Cardiac fibroblast (primary cell): Measurements from ENCODE around the gene RNF40.
A peak's percentile ranks its signal among the peaks of the same experiment; 100 is the strongest.

Experiments
- DNase-seq, 2 donors: peaks; one replicate each; pipeline versions ENCODE4 v3.0.0 to v3.0.0-alpha.2; 2010; ENCODE audit warnings: low read depth in 2 of 2
- H3K4me3 ChIP-seq, 2 donors: replicated peaks in 1 of 2; 1 replicate in 1 of 2; 2 replicates in 1 of 2; pipeline ENCODE4 v1.5.1; 2011; ENCODE audit warnings: low read depth in 2 of 2, low read length in 2 of 2, mild to moderate bottlenecking in 2 of 2, moderate library complexity in 1 of 2
- TF ChIP-seq, protein P1 (sequence below): IDR thresholded peaks from one replicate; pipeline ENCODE4 v1.5.1; 2011; ENCODE audit warnings: low read depth, mild to moderate bottlenecking, low read length, inconsistent platforms

The RNF40 gene

GRCh38 chr16:30761928-30762902 lies at the start of gene RNF40, which contains the start of gene CFAP119:
TSS of gene RNF40 (plus strand) at chr16:30762322. CDS start at chr16:30762546, 224 bp downstream.
TSS of gene CFAP119 (minus strand) at chr16:30762062. CDS start at chr16:30761748, 314 bp downstream.
- TF ChIP-seq, protein P1, sequence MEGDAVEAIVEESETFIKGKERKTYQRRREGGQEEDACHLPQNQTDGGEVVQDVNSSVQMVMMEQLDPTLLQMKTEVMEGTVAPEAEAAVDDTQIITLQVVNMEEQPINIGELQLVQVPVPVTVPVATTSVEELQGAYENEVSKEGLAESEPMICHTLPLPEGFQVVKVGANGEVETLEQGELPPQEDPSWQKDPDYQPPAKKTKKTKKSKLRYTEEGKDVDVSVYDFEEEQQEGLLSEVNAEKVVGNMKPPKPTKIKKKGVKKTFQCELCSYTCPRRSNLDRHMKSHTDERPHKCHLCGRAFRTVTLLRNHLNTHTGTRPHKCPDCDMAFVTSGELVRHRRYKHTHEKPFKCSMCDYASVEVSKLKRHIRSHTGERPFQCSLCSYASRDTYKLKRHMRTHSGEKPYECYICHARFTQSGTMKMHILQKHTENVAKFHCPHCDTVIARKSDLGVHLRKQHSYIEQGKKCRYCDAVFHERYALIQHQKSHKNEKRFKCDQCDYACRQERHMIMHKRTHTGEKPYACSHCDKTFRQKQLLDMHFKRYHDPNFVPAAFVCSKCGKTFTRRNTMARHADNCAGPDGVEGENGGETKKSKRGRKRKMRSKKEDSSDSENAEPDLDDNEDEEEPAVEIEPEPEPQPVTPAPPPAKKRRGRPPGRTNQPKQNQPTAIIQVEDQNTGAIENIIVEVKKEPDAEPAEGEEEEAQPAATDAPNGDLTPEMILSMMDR: no peak

GRCh38 chr16:30715750-30716445 lies 46.2 kb upstream of the RNF40 start:
- no peak overlapping the region for H3K4me3 ChIP-seq
- TF ChIP-seq, protein P1: no peak
- peak; percentile 26 to 75 for DNase-seq

More at GRCh38 chr16:30761928-30762902, at the start of gene RNF40, which contains the start of gene CFAP119:
- H3K4me3 ChIP-seq: peak within 1 kb of the TSS; percentile 93 to 97
- peak; percentile 98 to 99 for DNase-seq

DNA sequence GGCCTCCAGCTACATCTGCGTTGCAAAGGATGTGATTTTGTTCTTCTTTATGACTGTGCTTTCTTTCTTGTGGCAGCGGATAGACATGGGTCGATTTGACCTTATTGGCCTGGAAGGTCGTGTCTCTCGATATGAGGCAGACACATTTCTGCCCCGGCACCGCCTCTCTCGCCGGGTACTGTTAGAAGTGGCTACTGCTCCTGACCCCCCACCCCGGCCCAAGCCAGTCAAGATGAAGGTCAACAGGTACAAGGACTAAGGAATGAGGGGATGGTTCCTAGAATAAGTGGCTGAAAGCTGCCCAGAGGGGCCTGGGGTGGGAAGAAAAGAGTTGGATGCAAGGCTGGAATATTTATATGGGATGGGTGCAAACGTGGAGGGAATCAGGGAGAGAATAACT lies 42.0 kb upstream of the RNF40 start:
- TF ChIP-seq, protein P1: no peak
- no peak overlapping the region for H3K4me3 ChIP-seq
- no peak for DNase-seq

- TF ChIP-seq, protein P1: no peak
- no peak overlapping the region for H3K4me3 ChIP-seq
- DNase-seq: no peak
Measured at GRCh38 chr16:30720694-30721093, 41.4 kb upstream of the RNF40 start.

GRCh38 chr16:30721167-30721566 lies 41.0 kb upstream of the RNF40 start:
- TF ChIP-seq, protein P1: no peak
- no peak for DNase-seq
- H3K4me3 ChIP-seq: no peak overlapping the region

- DNase-seq: no peak
- H3K4me3 ChIP-seq: no peak overlapping the region
- TF ChIP-seq, protein P1: no peak
Measured at GRCh38 chr16:30721606-30722005, 40.5 kb upstream of the RNF40 start.
